Lower leg skin (tissue), 3 donors: ENCODE results near the gene NCAPG2.

Experiments
- POLR2A ChIP-seq, 2 donors: fragments of 450-650 bp; IDR thresholded peaks; one replicate each; pipeline ENCODE4 v1.6.1; 2016 to 2017; ENCODE audit warnings: antibody characterized with exemption in 2 of 2, mild to moderate bottlenecking in 1 of 2, moderate library complexity in 1 of 2
- TF ChIP-seq, protein P1 (sequence below), 3 donors: fragments of 450-650 bp; IDR thresholded peaks; one replicate each; pipeline ENCODE4 v1.5.1; 2016; ENCODE audit warnings: antibody characterized with exemption in 3 of 3, mild to moderate bottlenecking in 3 of 3, moderate library complexity in 2 of 3

DNA sequence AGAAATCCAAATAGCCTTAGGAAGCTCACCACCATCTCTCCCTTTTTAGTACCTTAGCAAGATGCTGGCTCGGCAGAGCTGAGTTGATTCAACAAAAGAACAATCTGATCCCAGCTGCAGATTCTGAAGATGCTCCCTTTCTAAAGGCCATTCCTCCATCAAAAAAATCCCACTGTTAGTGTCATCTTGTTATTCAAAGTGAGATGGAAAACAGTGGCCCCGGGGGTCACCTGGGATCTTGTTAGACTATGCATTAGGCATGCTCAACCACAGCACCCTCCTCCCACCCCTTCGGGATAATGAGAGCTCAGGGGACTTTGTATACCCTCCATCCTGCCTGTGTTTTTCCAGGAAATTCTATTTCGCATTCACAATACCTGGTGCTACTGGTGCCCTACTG, 2.4 kb downstream of the NCAPG2 start:
- TF ChIP-seq, protein P1, sequence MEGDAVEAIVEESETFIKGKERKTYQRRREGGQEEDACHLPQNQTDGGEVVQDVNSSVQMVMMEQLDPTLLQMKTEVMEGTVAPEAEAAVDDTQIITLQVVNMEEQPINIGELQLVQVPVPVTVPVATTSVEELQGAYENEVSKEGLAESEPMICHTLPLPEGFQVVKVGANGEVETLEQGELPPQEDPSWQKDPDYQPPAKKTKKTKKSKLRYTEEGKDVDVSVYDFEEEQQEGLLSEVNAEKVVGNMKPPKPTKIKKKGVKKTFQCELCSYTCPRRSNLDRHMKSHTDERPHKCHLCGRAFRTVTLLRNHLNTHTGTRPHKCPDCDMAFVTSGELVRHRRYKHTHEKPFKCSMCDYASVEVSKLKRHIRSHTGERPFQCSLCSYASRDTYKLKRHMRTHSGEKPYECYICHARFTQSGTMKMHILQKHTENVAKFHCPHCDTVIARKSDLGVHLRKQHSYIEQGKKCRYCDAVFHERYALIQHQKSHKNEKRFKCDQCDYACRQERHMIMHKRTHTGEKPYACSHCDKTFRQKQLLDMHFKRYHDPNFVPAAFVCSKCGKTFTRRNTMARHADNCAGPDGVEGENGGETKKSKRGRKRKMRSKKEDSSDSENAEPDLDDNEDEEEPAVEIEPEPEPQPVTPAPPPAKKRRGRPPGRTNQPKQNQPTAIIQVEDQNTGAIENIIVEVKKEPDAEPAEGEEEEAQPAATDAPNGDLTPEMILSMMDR (IDR thresholded peaks at IDR 0.05), result no peak
- TF ChIP-seq POLR2A (IDR thresholded peaks at IDR 0.05), result no peak
